GM21381 (cell line): ENCODE data around the gene LGR6.

ENCODE experiments used
- ATAC-seq: cut with Tn5 transposase; IDR thresholded peaks from one replicate; pipeline ENCODE4 v1.9.1; 2021; ENCODE audit warnings: mild to moderate bottlenecking, moderate library complexity; ENCODE audit not compliant: unreplicated experiment

The LGR6 gene

DNA sequence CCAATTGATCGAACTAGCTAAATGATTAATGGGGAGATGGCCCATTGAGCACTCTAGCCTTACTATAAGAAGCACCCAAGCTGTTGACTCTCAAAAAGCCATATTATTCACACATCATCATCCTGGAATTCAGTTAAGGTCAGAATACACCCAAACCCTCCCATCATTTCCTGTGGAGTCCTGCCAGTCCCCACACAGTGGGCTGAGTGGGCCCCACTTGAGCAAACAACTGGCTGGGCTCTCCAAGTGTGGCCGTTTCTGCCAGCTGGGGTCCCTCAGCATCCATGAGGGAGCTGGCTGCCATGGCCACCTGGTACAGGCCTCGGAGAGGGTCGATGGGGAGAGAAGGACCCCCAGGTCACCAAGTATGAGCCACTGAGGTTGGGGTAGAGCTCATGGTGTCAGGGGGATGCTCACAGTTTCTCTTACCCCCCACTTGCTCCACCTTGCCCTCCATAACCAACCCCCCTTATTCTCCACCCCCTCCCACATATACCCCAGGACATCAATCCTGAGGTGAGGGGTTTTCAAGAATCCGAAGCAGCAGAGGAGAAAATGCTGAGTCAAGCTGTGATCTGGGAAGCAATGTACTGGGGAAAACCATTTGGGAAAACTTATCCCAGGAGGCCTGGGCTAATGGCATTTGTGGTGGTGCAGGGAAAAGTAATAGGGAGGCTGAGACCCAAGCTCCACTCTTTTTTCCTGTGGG lies 87.9 kb downstream of the LGR6 start:
- ATAC-seq = no peak

DNA sequence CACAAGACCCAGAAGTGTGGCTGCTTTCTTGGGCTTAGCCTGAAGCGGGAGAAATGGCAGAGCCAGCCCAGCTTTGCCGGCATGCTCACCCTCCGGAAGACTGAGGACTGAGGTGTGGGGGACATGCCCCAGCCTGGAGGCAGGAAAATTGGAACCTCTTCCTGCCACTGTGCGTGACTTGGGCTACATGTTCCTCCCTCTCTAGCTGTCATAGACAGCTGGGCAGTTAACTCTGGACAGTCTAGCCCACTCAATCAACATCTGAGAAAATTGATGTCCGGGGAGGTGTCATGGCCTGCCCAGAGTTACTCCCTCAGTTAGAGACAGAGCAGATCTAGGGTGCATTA lies 88.4 kb downstream of the LGR6 start:
- no peak for ATAC-seq

DNA sequence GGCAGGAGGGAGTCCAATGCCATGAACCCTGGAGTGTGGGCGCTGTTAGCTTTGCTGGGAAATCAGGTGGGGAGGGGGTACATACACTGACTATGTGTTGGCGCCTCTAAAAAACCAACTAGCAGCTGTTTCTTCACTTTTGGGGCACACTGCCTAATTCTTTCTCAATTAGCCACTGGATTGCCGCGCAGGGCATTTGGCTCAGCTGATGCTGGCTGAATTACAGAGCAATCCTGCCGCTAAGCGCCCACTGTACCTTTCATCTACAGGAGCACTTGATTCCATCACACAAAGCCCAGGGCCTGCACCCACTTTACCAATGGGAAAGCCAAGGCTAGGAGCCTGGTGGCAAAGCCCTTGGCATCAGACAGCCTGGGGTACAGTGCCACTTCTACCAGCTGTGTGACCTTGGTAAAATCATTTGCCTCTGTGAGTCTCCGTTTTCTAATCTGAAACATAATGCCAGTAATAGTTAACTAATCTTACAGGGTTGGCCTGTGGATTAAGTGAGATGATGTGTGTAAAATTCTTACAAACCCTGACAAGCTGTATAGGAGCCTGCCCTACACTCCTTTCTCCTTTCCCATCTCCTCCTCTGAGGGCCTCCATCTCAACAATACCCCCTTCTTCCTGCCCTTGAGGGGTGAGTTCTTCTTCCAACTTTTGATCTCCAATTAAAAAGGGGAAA lies 89.1 kb downstream of the LGR6 start:
- ATAC-seq = no peak

DNA sequence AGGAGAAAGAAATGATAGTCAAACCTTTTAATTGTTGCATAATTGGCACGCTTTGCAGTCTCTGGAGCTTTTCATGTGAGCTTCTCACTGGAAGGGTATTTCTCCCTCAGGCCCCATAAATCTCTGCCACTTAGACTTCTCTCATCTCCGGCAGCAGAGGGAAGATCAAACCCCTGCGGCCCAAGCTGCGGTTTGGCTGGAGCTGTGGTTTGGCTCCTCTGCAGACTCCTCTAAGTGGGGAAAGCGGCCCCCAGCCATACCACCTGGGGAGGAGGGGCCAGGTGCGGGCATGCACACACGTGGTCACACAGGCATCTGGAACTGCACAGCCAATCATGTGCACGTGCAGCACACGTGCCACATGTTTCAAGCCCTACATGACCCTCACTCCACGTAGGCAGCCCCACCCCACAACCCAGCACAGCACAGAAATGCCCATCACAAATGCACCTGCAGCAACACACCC lies 89.8 kb downstream of the LGR6 start:
- ATAC-seq = no peak

DNA sequence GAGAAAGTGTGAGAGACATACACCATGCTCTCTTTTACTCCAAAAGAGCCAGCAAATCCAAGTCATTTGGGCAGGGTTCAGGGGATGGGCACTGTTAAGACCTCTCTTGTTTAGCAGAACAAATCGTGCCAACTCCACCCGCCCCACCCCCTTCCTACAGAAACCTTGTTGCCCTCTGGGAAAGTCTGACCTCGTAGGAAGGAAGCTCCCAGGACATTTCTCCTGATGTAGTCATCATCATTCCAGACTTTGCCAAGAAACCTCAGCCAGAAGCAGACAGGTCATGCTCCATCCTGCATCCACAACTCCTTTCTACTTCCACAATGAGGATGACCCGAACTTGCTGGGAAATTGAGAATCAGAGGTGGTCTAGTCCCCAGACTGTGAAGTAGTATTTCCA lies 90.4 kb downstream of the LGR6 start:
- ATAC-seq = no peak

DNA sequence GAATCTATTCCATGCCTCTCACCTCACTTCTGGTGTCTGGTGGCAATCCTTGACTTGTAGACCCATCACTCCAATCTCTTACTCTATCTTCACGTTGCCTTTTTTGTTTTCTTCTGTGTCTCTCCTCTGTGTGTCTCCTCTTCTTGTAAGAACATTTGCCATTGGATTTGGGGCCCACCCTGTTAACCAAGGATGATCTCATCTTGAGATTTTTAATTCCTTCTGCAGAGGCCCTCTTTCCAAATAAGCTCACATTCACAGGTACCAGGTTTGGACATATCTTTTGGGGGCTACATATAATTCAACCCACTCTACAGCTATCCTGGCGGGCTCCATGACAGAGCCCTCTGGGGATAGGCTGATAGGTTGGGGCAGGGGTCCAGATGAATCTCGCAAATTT lies 92.3 kb downstream of the LGR6 start:
- no peak for ATAC-seq

DNA sequence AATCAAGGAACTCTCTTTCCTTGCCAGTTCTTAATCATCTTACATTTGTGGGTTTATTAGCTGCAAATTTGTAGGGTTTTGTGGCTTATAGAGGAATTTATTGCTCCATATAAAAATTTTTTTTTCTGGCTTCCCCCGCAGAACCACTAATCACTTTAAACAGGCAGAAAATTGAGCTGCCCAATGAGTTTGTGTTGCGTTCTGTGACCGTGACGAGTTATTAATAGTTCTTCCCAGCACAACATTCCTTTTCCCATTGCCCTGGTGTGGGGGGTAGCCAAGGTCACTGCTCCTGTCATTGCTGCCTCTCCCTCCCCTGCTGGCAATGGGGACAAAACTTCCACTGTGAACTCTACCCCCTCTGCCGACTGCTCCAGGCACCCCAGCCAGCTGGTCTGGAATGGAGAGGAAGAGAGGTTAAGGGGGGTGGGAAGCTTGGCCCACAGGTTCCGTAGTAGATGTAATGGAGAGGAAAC lies 93.1 kb downstream of the LGR6 start:
- no peak for ATAC-seq

DNA sequence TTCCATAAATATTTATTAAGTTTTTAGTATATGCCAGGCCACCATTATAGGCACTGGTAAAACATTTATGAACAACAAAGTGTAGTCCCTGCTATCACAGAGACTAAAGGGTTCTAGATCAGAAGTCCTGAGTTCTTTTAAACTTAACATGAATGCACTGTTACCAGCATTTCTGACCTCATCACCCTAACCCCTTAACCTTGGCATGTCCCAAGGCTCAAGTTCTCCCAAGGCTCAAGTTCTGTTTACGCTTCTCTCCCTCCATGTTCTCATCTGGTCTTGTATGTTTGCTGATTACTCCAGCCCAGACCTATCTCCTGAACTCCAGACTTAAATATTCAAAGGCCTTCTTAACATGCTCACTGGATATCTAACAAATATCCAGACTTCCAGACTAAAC lies 93.6 kb downstream of the LGR6 start:
- ATAC-seq = no peak

DNA sequence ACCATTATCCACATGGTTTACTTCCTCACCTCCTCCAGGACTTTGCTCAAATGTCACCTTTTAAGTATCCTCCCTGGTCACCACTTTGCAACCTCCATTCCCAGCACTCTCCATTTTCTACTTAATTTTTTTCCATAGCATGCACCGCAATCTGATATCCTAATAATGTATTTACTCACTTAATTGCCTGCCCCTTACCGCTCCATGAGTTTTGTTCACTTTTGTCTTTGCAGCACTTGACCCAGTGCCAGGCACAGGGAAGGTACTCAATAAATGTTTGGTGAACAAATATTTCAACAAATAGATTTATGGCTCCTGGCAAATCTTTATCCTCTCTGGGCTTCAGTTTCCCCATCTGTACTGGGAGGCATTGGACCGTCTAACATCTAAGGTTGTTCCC lies 94.6 kb downstream of the LGR6 start:
- ATAC-seq = no peak

DNA sequence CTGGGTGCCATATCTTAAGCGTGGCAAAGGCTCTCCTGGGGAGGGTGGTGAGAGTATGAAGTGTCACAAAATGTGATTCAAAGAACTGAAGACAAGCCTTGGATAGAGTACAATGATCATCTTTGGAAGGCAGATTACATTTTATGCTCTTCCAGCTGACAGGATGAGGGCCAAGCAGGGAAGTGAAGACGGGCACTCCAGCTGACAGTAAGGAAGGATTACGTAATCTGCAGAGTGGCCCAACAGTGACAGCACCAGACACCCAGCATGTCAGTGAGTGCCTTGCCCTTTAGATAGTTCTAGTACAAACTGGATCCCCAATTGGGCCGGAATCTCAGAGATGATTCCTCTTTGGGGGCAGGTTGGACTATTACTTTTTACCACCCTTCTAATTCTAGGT lies 95.4 kb downstream of the LGR6 start:
- no peak for ATAC-seq

DNA sequence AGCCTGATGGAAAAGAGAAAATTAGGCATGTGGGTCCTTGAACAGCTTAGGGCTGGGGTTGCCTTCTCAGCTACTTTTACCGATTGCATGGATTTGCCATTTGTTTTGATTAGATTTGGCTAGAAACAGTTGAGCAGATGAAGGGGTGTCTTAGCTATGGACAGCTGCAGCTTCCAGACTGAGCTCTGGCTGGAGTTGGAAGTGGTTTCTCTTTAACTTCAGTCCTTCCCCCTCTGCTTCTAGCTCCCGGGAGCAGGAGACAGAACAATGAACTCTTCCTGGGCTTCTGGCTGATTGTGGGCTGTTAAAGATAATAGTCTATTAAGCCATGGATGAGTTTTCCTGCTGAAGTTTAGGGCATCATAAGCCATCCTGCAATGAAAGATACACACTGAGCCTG lies 97.4 kb downstream of the LGR6 start:
- no peak for ATAC-seq

DNA sequence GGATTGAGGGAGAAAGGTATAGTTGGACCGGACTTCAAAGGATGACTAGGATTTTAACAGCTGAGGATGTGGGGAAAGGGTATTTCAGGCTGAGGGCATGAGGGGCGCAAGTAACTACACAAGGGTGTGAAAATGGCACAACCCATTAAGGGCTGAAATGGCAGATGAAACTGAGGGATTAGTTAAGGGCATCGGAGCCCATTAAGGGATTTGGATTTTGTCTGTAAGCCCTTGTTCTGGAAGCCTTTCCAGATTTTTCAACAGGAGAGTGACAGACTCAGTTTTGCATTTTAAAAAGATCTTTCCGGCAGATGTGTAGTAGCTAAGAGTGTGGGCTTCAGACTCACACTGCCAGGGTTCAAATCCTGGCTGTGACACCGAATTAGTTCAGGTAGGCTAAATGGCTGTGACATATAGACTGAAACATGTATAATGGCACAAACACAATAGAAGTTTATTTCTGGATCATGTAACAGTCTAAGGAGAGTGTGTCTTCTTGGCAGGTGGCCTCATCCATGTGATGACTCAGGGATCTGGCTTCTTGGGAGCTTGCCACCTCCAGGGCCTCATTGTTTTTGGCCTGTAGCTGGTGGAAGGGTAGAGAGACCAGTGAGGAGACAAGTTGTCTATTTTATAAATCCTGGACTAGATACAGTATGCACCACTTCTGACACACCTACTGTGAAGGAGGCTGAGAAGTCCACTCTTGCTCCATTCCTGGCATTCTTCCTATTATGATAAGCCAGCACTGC lies 98.5 kb downstream of the LGR6 start:
- ATAC-seq = no peak

DNA sequence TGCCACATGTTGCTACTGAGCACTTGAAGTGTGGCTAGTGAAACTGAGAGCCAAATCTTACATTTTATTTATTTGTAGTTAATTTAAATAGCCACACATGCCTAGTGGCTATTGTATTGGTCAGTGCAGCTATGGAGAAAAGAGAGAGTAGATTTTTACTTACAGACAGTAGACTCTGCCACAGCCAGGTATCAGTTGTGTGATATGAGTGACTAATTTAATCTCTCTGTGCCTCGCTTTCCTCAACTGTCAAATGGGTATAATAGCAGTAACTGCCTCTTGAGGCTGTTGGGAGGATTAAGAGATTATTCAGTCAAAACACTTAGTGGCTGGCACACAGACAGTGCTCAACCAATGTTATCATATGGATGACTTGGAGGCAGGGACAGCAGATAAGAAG lies 99.2 kb downstream of the LGR6 start:
- ATAC-seq = no peak

DNA sequence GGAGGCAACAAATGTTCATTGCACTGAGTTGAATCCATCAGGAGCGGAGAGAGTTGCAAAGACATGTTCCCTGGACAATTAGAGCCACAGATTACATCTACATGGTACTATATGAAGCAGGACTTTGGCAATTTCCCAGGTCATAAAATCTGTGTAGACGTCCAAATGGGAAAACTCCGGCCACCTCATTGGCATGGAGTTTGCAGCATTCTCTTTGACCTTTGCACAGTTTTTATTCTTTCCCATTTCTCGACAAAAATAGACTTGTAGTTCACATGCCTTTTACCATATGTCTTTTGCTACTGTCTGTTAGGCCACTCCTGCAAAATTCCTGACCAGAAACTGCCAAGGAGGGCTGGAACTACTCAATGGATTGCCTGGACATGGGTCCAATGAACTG lies 100.0 kb downstream of the LGR6 start:
- ATAC-seq = no peak

DNA sequence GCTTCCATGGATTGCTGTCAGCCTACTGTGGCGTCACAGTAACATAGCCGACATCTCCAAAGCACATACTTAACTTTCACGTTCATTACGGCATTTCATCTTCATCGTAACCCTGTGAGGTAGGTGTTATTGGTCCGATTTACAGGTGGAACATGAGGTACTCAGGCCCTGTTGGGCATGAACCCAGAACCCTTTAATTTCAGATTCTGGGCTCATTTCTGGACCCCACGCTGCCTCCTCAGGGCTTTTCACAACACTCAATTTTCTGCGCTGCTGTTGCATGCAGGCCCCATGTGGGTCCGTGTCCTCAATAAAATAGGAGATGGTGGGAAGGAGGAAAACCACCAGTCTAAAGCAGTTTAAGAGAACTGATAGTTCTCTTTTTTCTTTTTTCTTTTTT lies 108.6 kb downstream of the LGR6 start:
- ATAC-seq = no peak

DNA sequence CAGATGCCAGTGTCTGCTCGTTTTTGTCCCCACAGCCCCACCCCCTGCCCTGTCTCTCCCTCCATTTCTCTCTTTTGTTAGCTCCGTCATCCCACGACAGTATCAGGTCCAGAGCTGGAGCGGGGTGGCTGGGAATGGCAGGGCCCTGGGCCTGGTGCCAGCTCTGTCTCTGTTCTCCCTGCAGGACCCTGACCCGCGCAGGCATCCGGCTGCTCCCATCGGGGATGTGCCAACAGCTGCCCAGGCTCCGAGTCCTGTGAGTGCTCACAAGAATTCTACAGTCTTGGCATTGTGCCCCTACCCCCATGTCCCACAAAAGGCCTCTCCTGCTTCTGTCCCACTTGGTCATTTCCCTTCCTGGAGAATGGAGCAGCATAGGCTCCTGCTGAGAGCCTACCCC lies 110.8 kb downstream of the LGR6 start:
- no peak for ATAC-seq

DNA sequence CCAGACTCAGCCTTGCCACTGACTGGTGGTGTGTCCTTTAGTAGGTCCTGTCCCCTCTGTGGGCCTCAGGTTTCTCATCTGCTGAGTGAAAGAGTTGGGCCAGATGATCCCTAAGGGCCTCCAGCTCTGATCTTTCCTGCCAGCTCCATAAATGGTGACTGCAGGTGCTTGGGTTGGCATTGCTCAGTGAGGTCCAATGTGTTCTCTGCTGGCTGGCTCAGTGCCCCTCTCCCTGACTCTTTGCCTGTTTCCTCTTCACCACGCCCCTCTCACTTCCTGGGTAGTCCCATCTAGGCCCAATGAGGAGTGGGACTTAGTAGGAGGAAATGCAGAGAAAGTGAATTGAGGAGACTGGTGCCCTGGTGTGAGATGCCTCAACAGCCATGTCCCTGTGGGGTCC lies 111.6 kb downstream of the LGR6 start:
- ATAC-seq = no peak

DNA sequence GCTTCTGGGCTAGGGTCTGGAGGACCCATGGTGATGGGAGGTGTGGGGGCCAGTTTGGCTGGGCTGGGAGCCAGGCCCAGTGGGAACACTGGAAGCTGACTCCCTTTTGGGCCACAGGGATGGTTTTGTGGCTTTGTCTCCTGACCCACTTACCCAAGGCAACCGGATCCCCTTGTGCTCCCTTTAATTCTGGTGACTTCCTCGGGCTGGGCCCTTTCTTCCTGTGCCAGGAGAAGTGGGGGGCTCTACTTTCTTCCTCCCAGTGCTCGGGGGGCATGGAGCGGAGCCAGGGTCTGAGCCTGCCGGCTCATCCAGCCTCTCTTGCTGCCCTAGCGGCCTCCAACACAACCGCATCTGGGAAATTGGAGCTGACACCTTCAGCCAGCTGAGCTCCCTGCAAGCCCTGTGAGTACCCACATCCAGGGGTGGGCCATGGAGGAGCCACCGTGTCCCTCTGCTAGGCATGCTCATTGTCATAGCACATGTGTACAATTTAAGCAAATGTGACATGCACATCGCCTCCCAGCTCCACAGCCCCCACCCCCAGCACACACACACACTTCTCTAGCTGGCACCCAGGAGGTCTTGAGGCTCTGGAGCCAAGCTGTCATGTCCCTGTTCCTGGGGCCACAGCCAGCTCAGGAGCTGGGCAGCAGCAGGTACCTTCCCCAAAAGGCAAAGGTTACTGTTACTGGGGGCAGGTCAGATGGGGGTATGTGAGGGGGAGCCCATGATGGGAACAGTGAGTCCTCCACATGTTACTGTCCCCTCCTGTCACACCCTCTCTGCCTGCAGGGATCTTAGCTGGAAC lies 113.1 kb downstream of the LGR6 start:
- ATAC-seq = no peak

DNA sequence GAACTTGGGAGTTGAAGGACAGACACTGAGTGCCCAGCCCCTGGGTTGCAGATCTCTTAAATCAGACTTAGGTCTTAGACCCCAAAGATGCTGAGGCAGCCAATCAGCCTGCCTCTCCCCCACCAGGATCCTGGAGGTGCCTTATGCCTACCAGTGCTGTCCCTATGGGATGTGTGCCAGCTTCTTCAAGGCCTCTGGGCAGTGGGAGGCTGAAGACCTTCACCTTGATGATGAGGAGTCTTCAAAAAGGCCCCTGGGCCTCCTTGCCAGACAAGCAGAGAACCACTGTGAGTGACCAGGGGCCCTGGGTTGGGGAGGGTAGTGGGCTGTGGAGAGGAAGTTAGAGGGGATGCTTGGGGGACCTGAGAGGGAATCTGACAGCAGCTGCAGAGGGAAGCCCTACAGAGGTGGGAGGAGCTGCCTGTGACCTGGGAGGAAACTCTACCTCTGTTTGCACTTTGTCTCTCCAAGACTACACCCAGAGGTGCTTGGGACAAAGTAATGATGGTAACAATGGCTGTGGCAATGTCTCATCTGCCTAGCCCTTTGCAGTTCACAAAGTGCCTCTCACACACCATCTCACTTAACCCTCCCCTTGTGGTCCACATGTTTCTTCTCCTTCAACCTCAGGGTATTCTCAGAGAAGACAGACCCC lies 116.6 kb downstream of the LGR6 start:
- ATAC-seq = no peak

DNA sequence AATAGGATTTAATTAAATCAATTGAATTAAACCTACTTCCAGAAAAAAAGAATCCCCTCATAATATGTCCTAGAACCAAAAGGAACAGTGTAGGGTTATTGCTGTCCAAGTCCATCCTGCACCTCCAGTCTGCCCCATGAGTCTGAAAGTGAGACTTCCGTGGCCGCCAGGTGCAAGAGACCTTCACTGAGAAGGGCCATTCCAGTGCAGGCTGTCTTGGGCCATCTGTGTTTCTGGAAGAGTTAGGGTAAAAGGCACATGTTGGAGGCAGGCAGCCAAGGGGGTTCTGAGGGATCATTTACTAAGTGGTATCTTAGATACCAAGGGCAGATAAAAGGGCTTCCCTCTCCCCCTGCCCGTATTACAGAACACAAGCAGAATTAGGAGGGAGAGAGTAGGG lies 117.1 kb downstream of the LGR6 start:
- ATAC-seq = no peak
